Measurements from ENCODE around the gene LIPI. TPM values are rescaled to one million over a fixed set of nuclear protein-coding genes. Genes with fewer than 3 reads are reported as not detected.
A peak's percentile ranks its signal among the peaks of the same experiment; 100 is the strongest.

The LIPI gene
- total and polyA plus RNA-seq, 7 donors: not detected

GRCh38 chr21:14124266-14124665, 86.5 kb downstream of the LIPI start:
- no peaks in the 10 kb centered on the region for H3K9me3 ChIP-seq
- H3K27me3 ChIP-seq (ENCODE audit: insufficient read depth in 3 of 3, low read length in 2 of 3): no peaks in the 10 kb centered on the region
- TF ChIP-seq, protein P1, sequence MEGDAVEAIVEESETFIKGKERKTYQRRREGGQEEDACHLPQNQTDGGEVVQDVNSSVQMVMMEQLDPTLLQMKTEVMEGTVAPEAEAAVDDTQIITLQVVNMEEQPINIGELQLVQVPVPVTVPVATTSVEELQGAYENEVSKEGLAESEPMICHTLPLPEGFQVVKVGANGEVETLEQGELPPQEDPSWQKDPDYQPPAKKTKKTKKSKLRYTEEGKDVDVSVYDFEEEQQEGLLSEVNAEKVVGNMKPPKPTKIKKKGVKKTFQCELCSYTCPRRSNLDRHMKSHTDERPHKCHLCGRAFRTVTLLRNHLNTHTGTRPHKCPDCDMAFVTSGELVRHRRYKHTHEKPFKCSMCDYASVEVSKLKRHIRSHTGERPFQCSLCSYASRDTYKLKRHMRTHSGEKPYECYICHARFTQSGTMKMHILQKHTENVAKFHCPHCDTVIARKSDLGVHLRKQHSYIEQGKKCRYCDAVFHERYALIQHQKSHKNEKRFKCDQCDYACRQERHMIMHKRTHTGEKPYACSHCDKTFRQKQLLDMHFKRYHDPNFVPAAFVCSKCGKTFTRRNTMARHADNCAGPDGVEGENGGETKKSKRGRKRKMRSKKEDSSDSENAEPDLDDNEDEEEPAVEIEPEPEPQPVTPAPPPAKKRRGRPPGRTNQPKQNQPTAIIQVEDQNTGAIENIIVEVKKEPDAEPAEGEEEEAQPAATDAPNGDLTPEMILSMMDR (IDR thresholded peaks at IDR 0.05): no peak
- H3K36me3 ChIP-seq (ENCODE audit: insufficient read depth in 1 of 2, low read depth in 1 of 2): no peaks in the 10 kb centered on the region
- no peak overlapping the region for H3K27ac ChIP-seq
- H3K4me1 ChIP-seq: no peaks in the 10 kb centered on the region
- intact Hi-C loops (cut with DNase I): no loop called here
- no peak overlapping the region for H3K4me3 ChIP-seq
- ATAC-seq (no peak), DNase-seq (no peak)
- whole genome bisulfite sequencing, 3 donors: 91 to 96% (median 95%) methylated on average over 7 of the region's 7 CpGs

GRCh38 chr21:14121719-14122118, 89.0 kb downstream of the LIPI start:
- no peak for ATAC-seq
- WGBS, 3 donors: 90 to 96% (median 93%) methylated on average over 5 of the region's 5 CpGs

GRCh38 chr21:14120091-14120734, 90.5 kb downstream of the LIPI start:
- TF ChIP-seq, protein P1 (IDR thresholded peaks at IDR 0.05): peak; percentile 30
- Histone ChIP-seq H3K27me3 (ENCODE audit: insufficient read depth in 3 of 3, low read length in 2 of 3) (no peaks in the 10 kb centered on the region), H3K4me3 (no peak overlapping the region), H3K27ac (no peak overlapping the region), H3K36me3 (ENCODE audit: insufficient read depth in 1 of 2, low read depth in 1 of 2) (no peaks in the 10 kb centered on the region), H3K9me3 (no peaks in the 10 kb centered on the region), H3K4me1 (no peaks in the 10 kb centered on the region)
- ATAC-seq: no peak
- 41 to 46% (median 42%) methylated on average over 4 of the region's 4 CpGs for WGBS, 3 donors
- intact Hi-C loops (cut with DNase I): no loop called here
- DNase-seq: no peak

More at GRCh38 chr21:14121719-14122118, 89.0 kb downstream of the LIPI start:
- DNase-seq: no peak
- H3K9me3 ChIP-seq: no peaks in the 10 kb centered on the region
- TF ChIP-seq, protein P1 (IDR thresholded peaks at IDR 0.05): no peak
- no peaks in the 10 kb centered on the region for H3K27me3 ChIP-seq (ENCODE audit: insufficient read depth in 3 of 3, low read length in 2 of 3)
- intact Hi-C loops (cut with DNase I): loop anchor here in 1 of 2 donors (2.0 kb wide), 1 partner anchor 15 kb away; no protein-coding TSS in a partner anchor
- H3K4me1 ChIP-seq: no peaks in the 10 kb centered on the region
- no peak overlapping the region for H3K4me3 ChIP-seq
- H3K27ac ChIP-seq: no peak overlapping the region
- H3K36me3 ChIP-seq (ENCODE audit: insufficient read depth in 1 of 2, low read depth in 1 of 2): no peaks in the 10 kb centered on the region

DNA sequence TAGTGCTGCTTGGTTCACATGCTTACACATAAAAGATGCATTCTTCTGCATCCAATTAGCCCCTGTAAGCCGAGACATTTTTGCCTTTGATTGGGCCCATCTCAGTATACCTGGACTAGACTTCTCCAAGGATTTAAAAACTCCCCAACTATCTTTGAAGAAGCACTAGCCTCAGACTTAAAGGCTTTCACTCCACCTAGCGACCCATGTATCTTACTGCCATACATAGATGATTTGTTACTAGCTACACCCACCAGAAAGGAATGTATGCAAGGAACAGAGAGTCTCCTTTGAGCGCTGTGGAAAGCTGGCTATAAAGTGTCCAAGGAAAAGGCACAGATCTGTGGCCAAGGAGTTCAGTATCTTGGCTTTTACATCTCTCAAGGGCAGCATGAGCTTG, 91.7 kb downstream of the LIPI start:
- no peak for DNase-seq
- Histone ChIP-seq H3K27me3 (ENCODE audit: insufficient read depth in 3 of 3, low read length in 2 of 3) (no peaks in the 10 kb centered on the region), H3K9me3 (no peaks in the 10 kb centered on the region), H3K36me3 (ENCODE audit: insufficient read depth in 1 of 2, low read depth in 1 of 2) (no peaks in the 10 kb centered on the region), H3K4me3 (no peak overlapping the region), H3K4me1 (no peaks in the 10 kb centered on the region), H3K27ac (no peak overlapping the region)
- no peak for ATAC-seq
- 84 to 99% (median 85%) methylated on average over 3 of the region's 3 CpGs for WGBS, 3 donors
- TF ChIP-seq, protein P1 (IDR thresholded peaks at IDR 0.05): no peak
- intact Hi-C loops (cut with DNase I): no loop called here

DNA sequence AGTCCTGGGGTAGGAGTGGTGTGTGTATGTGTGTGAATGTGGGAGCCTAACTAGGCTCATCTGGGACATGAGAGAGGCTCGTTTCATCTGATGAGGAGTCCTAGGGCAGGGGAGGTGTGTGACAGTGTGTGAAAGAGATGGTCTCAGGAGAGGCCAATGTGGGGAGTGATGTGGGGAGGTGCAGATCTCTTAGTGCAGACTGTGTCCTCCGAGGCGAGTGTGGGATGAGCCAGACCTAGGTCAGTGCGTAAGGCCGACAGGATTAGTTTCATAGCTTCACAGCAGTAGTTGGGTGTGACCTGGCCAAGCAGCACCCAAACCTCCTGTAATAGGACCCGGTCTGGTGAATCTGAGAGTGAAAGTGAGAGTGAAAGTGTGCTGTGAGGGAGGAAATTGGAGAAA, 94.7 kb downstream of the LIPI start:
- no peaks in the 10 kb centered on the region for H3K4me1 ChIP-seq
- H3K36me3 ChIP-seq (ENCODE audit: insufficient read depth in 1 of 2, low read depth in 1 of 2): no peaks in the 10 kb centered on the region
- ATAC-seq (no peak), DNase-seq (no peak)
- no peak overlapping the region for H3K27ac ChIP-seq
- TF ChIP-seq, protein P1 (IDR thresholded peaks at IDR 0.05): no peak
- no peaks in the 10 kb centered on the region for H3K27me3 ChIP-seq (ENCODE audit: insufficient read depth in 3 of 3, low read length in 2 of 3)
- no peak overlapping the region for H3K4me3 ChIP-seq
- no peaks in the 10 kb centered on the region for H3K9me3 ChIP-seq
- 89 to 99% (median 92%) methylated on average over 6 of the region's 6 CpGs for WGBS, 3 donors
- intact Hi-C loops (cut with DNase I): no loop called here

Data from psoas muscle (tissue), 8 donors.